NCI-H1105 treated with DMSO at 0.1 percent for 48 hours (cell line): Measurements from ENCODE around the gene GADD45G.

Experiments
- DNase-seq: peaks from one replicate; lab custom pipeline; 2025; lab: John Stamatoyannopoulos, UW

The GADD45G gene

DNA sequence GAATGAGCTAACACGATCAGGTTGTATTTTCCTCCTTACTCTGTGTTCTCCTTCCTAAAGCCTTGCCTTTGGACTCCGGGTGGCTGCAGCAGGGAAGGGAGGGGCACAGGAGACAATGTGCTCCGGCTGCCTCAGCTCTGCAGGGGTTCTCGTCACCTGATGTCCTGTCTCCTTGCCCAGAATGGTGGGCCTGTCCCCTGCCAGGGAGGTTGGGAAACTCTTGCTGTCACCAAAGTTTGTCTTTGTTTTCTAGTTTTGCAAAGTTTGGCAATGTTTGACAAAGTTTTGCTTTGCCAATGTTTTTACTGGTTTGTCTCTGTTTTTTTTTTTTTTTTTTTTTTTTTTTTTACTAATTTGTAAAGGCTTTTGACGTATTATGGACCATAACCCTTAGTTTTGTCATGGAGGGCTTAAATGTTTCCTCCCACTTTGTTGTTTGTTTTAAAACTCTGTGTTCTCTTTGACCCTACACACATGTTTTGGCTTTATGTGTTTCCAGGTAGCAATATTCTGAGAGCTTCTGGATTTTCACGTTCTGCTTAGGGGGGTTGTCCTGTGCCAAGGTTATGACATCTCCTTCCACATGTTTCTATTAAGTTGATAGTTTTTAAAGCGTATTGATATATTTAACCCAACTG lies 49.3 kb downstream of the GADD45G start:
- no peak for DNase-seq

DNA sequence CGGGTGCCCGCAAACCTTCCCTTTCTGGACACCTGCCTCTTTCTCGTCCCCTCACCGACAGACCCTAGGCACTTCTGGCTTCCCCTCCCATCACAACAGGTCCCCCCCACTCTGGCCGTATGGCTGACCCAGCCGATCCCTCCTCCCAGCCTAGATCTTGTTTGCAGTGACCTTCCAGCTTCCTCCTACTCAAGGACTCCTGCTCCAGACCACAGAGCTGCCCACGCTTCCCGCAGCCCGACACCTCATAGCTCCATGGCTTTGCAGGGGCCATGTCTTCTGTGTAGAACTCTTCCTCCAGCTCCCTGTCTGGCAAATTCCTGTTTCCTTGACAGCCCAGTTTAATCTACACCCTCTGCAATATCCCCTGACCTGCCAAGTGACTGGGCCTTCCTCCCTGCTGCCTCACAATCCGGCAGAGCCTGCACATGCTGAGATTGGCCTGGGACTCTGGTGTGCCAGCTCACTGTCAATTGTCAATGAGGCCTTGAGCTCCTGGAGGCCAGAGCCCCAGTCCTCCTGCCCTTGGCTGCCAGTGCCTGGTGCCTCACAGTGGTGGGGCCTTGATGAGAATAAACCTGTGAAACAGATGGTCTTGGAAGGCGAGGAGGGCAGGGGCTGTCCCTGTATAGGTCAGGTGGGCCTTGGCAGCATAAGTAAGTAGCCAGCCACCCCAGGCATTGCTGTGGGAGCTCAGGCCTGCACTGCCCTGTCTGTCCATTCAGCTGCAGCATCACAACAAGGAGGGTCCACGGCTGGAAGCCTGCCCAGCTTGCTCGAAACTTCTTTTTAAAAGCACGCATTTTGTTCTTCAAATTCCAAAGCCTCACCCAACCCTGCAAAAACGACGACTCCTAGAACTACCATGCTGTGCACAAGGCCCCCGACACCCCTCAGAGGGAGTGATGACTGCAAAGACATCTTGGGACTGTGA lies 50.5 kb downstream of the GADD45G start:
- DNase-seq = no peak
